ENCODE results near the gene PTGR3.

PTGR3 gene

GRCh38 chr18:75164479-75164878 is 44.5 kb downstream of the PTGR3 start:
- ATAC-seq (ENCODE audit: insufficient read depth, low read depth) (no peak), DNase-seq (no peak)
- TF ChIP-seq EZH2 (IDR thresholded peaks at IDR 0.05; ENCODE audit: borderline replicate concordance, low read depth, low read length, severe bottlenecking): no peak
- no peak for TF ChIP-seq CTCF (IDR thresholded peaks at IDR 0.05; ENCODE audit: borderline replicate concordance, extremely low read depth, low read length, poor library complexity, severe bottlenecking)
- no peak overlapping the region for H3K4me2 ChIP-seq (ENCODE audit: insufficient read depth, low read length)
- H3K9ac ChIP-seq (ENCODE audit: low read depth, low read length): no peak overlapping the region
- H3K27ac ChIP-seq (ENCODE audit: low read length): no peak overlapping the region
- H3K4me1 ChIP-seq (ENCODE audit: insufficient read depth, low read length): peaks cover 17% of the 10 kb centered on the region
- no peaks in the 10 kb centered on the region for H3K79me2 ChIP-seq (ENCODE audit: insufficient read depth, low read length)
- no peak overlapping the region for H3K4me3 ChIP-seq (ENCODE audit: low read depth in 1 of 2, low read length in 2 of 2)
- H3K36me3 ChIP-seq (ENCODE audit: insufficient read depth, low read length): no peaks in the 10 kb centered on the region
- no peaks in the 10 kb centered on the region for H4K20me1 ChIP-seq (ENCODE audit: insufficient read depth, low read length)
- H3K9me3 ChIP-seq (ENCODE audit: insufficient read depth, low read length, severe bottlenecking): no peaks in the 10 kb centered on the region
- no peaks in the 10 kb centered on the region for H3K27me3 ChIP-seq (ENCODE audit: insufficient read depth, low read length, poor library complexity)
- H2AFZ ChIP-seq (ENCODE audit: low read depth, low read length): no peak overlapping the region

- TF ChIP-seq EZH2 (IDR thresholded peaks at IDR 0.05; ENCODE audit: borderline replicate concordance, low read depth, low read length, severe bottlenecking) (no peak), CTCF (IDR thresholded peaks at IDR 0.05; ENCODE audit: borderline replicate concordance, extremely low read depth, low read length, poor library complexity, severe bottlenecking) (no peak)
- ATAC-seq (ENCODE audit: insufficient read depth, low read depth) (no peak), DNase-seq (no peak)
- H3K4me3 ChIP-seq (ENCODE audit: low read depth in 1 of 2, low read length in 2 of 2): no peak overlapping the region
- H3K9me3 ChIP-seq (ENCODE audit: insufficient read depth, low read length, severe bottlenecking): no peaks in the 10 kb centered on the region
- no peaks in the 10 kb centered on the region for H3K36me3 ChIP-seq (ENCODE audit: insufficient read depth, low read length)
- H4K20me1 ChIP-seq (ENCODE audit: insufficient read depth, low read length): no peaks in the 10 kb centered on the region
- H3K27me3 ChIP-seq (ENCODE audit: insufficient read depth, low read length, poor library complexity): no peaks in the 10 kb centered on the region
- no peak overlapping the region for H3K9ac ChIP-seq (ENCODE audit: low read depth, low read length)
- no peaks in the 10 kb centered on the region for H3K79me2 ChIP-seq (ENCODE audit: insufficient read depth, low read length)
- H3K27ac ChIP-seq (ENCODE audit: low read length): no peak overlapping the region
- H2AFZ ChIP-seq (ENCODE audit: low read depth, low read length): no peak overlapping the region
- peaks cover 17% of the 10 kb centered on the region for H3K4me1 ChIP-seq (ENCODE audit: insufficient read depth, low read length)
- no peak overlapping the region for H3K4me2 ChIP-seq (ENCODE audit: insufficient read depth, low read length)
These were observed 45.2 kb downstream of the PTGR3 start for GRCh38 chr18:75163736-75164135.

- H4K20me1 ChIP-seq (ENCODE audit: insufficient read depth, low read length): no peaks in the 10 kb centered on the region
These were observed 46.0 kb downstream of the PTGR3 start for GRCh38 chr18:75162978-75163377.

More at GRCh38 chr18:75162978-75163377, 46.0 kb downstream of the PTGR3 start:
- H3K4me2 ChIP-seq (ENCODE audit: insufficient read depth, low read length): no peak overlapping the region
- TF ChIP-seq EZH2 (IDR thresholded peaks at IDR 0.05; ENCODE audit: borderline replicate concordance, low read depth, low read length, severe bottlenecking) (no peak), CTCF (IDR thresholded peaks at IDR 0.05; ENCODE audit: borderline replicate concordance, extremely low read depth, low read length, poor library complexity, severe bottlenecking) (no peak)
- H3K27me3 ChIP-seq (ENCODE audit: insufficient read depth, low read length, poor library complexity): no peaks in the 10 kb centered on the region
- no peaks in the 10 kb centered on the region for H3K9me3 ChIP-seq (ENCODE audit: insufficient read depth, low read length, severe bottlenecking)
- H3K4me1 ChIP-seq (ENCODE audit: insufficient read depth, low read length): peaks cover 17% of the 10 kb centered on the region
- H3K36me3 ChIP-seq (ENCODE audit: insufficient read depth, low read length): no peaks in the 10 kb centered on the region
- H3K27ac ChIP-seq (ENCODE audit: low read length): no peak overlapping the region
- H3K9ac ChIP-seq (ENCODE audit: low read depth, low read length): no peak overlapping the region
- ATAC-seq (ENCODE audit: insufficient read depth, low read depth) (no peak), DNase-seq (no peak)
- no peak overlapping the region for H3K4me3 ChIP-seq (ENCODE audit: low read depth in 1 of 2, low read length in 2 of 2)
- no peak overlapping the region for H2AFZ ChIP-seq (ENCODE audit: low read depth, low read length)
- H3K79me2 ChIP-seq (ENCODE audit: insufficient read depth, low read length): no peaks in the 10 kb centered on the region
